IMR-90 (cell line): ENCODE results near the gene ARHGEF10L. TPM values are rescaled to one million over a fixed set of nuclear protein-coding genes. Genes with fewer than 3 reads are reported as not detected.

Experiments used
- ATAC-seq: fragments of 200-7000 bp; cut with Tn5 transposase; 2 replicates; pipeline ENCODE4 v1.9.1; 2020; ENCODE audit warnings: low read depth, mild to moderate bottlenecking, moderate library complexity
- BruUV-seq: library from RNA; stranded (reverse); fragments of 400-500 nt; replicated peaks from 2 replicates; lab custom pipeline; 2021; lab: Mats Ljungman, UMichigan
- CTCF ChIA-PET: fragments of 300-600 bp; formaldehyde crosslinking; extraction: SDS; loops from one replicate; lab custom pipeline; 2021; ENCODE audit warnings: antibody characterized with exemption; lab: Yijun Ruan, JAX
- POLR2A ChIA-PET: fragments of 300-600 bp; sonication (Branson Sonifier 250); formaldehyde crosslinking; loops from one replicate; lab custom pipeline; 2022; ENCODE audit warnings: antibody characterized with exemption; ENCODE audit not compliant: unreplicated experiment; lab: Charles Lee
- DNase-seq: peaks from one replicate; pipeline ENCODE4 v3.0.0; 2013
- H2AFZ ChIP-seq: replicated peaks from 2 replicates; pipeline ENCODE3; 2013; ENCODE audit warnings: low read length, mild to moderate bottlenecking; ENCODE audit not compliant: poor library complexity
- H2AK5ac ChIP-seq: 2 replicates; pipeline ENCODE4 v1.6.1; 2013; ENCODE audit warnings: low read depth, low read length, inconsistent platforms
- H2AK9ac ChIP-seq: replicated peaks from 2 replicates; pipeline ENCODE3; 2013; ENCODE audit warnings: mild to moderate bottlenecking, low read depth, low read length, moderate library complexity; ENCODE audit not compliant: poor library complexity
- H2BK120ac ChIP-seq: 2 replicates; pipeline ENCODE4 v1.6.1; 2013; ENCODE audit warnings: low read depth, low read length, inconsistent platforms
- H2BK15ac ChIP-seq: 3 replicates; pipeline ENCODE4 v1.6.1; 2013; ENCODE audit warnings: low read depth, low read length, inconsistent platforms
- H2BK20ac ChIP-seq: 2 replicates; pipeline ENCODE4 v1.6.1; 2013; ENCODE audit warnings: low read depth, mild to moderate bottlenecking, inconsistent platforms, low read length, moderate library complexity
- H2BK5ac ChIP-seq: 2 replicates; pipeline ENCODE4 v1.6.1; 2013; ENCODE audit warnings: mild to moderate bottlenecking, low read depth, low read length, inconsistent platforms; ENCODE audit not compliant: poor library complexity, severe bottlenecking
- H3K14ac ChIP-seq: replicated peaks from 2 replicates; pipeline ENCODE4 v1.6.1; 2013; ENCODE audit warnings: low read depth, low read length, inconsistent platforms
- H3K18ac ChIP-seq: 2 replicates; pipeline ENCODE4 v1.6.1; 2013; ENCODE audit warnings: low read depth, low read length, control low read depth
- H3K23ac ChIP-seq: 2 replicates; pipeline ENCODE4 v1.6.1; 2013; ENCODE audit warnings: low read depth, low read length, inconsistent platforms
- H3K27ac ChIP-seq: 2 replicates; pipeline ENCODE4 v1.5.1; 2013; ENCODE audit warnings: mild to moderate bottlenecking, control low read depth, low read length; ENCODE audit not compliant: insufficient read depth
- H3K27me3 ChIP-seq: 2 replicates; pipeline ENCODE4 v1.6.1; 2013; ENCODE audit warnings: low read length; ENCODE audit not compliant: control insufficient read depth, insufficient read depth
- H3K36me3 ChIP-seq: 2 replicates; pipeline ENCODE4 v1.6.1; 2013; ENCODE audit warnings: low read length, mixed read lengths; ENCODE audit not compliant: control insufficient read depth, insufficient read depth
- H3K4ac ChIP-seq: 2 replicates; pipeline ENCODE4 v1.6.1; 2013; ENCODE audit warnings: low read depth, low read length, inconsistent platforms
- H3K4me1 ChIP-seq: 2 replicates; pipeline ENCODE4 v1.6.1; 2013; ENCODE audit warnings: low read length, mixed read lengths; ENCODE audit not compliant: control insufficient read depth, insufficient read depth
- H3K4me2 ChIP-seq: 2 replicates; pipeline ENCODE4 v1.6.1; 2013; ENCODE audit warnings: low read depth, mild to moderate bottlenecking, control low read depth, low read length, moderate library complexity
- H3K4me3 ChIP-seq: 2 replicates; pipeline ENCODE4 v1.5.1; 2013; ENCODE audit warnings: low read depth, mild to moderate bottlenecking, control low read depth, low read length, moderate library complexity; ENCODE audit not compliant: insufficient read depth
- H3K56ac ChIP-seq: 2 replicates; pipeline ENCODE4 v1.6.1; 2013; ENCODE audit warnings: low read length, inconsistent platforms; ENCODE audit not compliant: insufficient read depth; ENCODE audit errors: extremely low read depth
- H3K79me1 ChIP-seq, 2 experiments: 2 replicates each; pipeline ENCODE4 v1.6.1; 2013; ENCODE audit warnings: low read length in 2 of 2, inconsistent platforms in 1 of 2, low read depth in 1 of 2
- H3K9ac ChIP-seq: 2 replicates; pipeline ENCODE4 v1.6.1; 2013; ENCODE audit warnings: low read depth, low read length, control low read depth
- H3K9me1 ChIP-seq: 2 replicates; pipeline ENCODE4 v1.6.1; 2013; ENCODE audit warnings: low read length, inconsistent platforms; ENCODE audit not compliant: insufficient read depth
- H3K9me3 ChIP-seq: 2 replicates; pipeline ENCODE4 v1.6.1; 2013; ENCODE audit warnings: low read length; ENCODE audit not compliant: control insufficient read depth, insufficient read depth
- H4K20me1 ChIP-seq: 2 replicates; pipeline ENCODE4 v1.6.1; 2013; ENCODE audit warnings: low read length, inconsistent platforms; ENCODE audit not compliant: insufficient read depth
- H4K5ac ChIP-seq: 2 replicates; pipeline ENCODE4 v1.6.1; 2013; ENCODE audit warnings: mild to moderate bottlenecking, low read depth, low read length, control low read depth
- H4K8ac ChIP-seq, 2 experiments: 2 replicates each; pipeline ENCODE4 v1.6.1; 2013; ENCODE audit warnings: low read depth in 2 of 2, low read length in 2 of 2, control low read depth in 1 of 2, inconsistent platforms in 1 of 2
- H4K91ac ChIP-seq: 2 replicates; pipeline ENCODE4 v1.6.1; 2013; ENCODE audit warnings: low read depth, low read length, inconsistent platforms; ENCODE audit not compliant: insufficient read depth
- CEBPB ChIP-seq: IDR thresholded peaks from 2 replicates; pipeline ENCODE4 v1.6.1; 2012; ENCODE audit warnings: low read depth, low read length, improper control_type of control experiment
- CHD1 ChIP-seq: IDR thresholded peaks from 2 replicates; pipeline ENCODE4 v1.6.1; 2012; ENCODE audit warnings: low read depth, low read length, improper control_type of control experiment
- CTCF ChIP-seq: conservative IDR thresholded peaks from 2 replicates; pipeline ENCODE4 v1.5.1; 2012; ENCODE audit warnings: mild to moderate bottlenecking, low read depth, low read length, improper control_type of control experiment
- FOS ChIP-seq: fragments of 150-350 bp; IDR thresholded peaks from 2 replicates; pipeline ENCODE4 v1.6.1; 2016; ENCODE audit warnings: low read depth, low read length
- MAFK ChIP-seq: IDR thresholded peaks from 2 replicates; pipeline ENCODE4 v1.6.1; 2012; ENCODE audit warnings: low read depth, low read length, improper control_type of control experiment
- MAZ ChIP-seq: IDR thresholded peaks from 2 replicates; pipeline ENCODE4 v1.6.1; 2012; ENCODE audit warnings: low read depth, mild to moderate bottlenecking, low read length, improper control_type of control experiment, moderate library complexity, borderline replicate concordance
- NFE2L2 ChIP-seq: fragments of 150-350 bp; IDR thresholded peaks from 2 replicates; pipeline ENCODE4 v1.6.1; 2016; ENCODE audit warnings: low read depth, mild to moderate bottlenecking, low read length
- POLR2A ChIP-seq: IDR thresholded peaks from 2 replicates; pipeline ENCODE4 v1.6.1; 2012; ENCODE audit warnings: mild to moderate bottlenecking, low read depth, low read length
- RAD21 ChIP-seq: IDR thresholded peaks from 2 replicates; pipeline ENCODE4 v1.6.1; 2012; ENCODE audit warnings: low read length, improper control_type of control experiment
- RCOR1 ChIP-seq: IDR thresholded peaks from 2 replicates; pipeline ENCODE4 v1.6.1; 2012; ENCODE audit warnings: mild to moderate bottlenecking, low read length, improper control_type of control experiment; ENCODE audit not compliant: insufficient replicate concordance
- SMC3 ChIP-seq: fragments of 150-350 bp; IDR thresholded peaks from 2 replicates; pipeline ENCODE4 v1.6.1; 2016; ENCODE audit warnings: low read depth, mild to moderate bottlenecking, antibody characterized with exemption, low read length, moderate library complexity
- WGBS, 2 experiments: methylation state at CpG; one replicate each; pipeline versions ENCODE4 v1.1.5 to v1.1.7; 2013; ENCODE audit warnings: missing lambda C conversion rate in 2 of 2; ENCODE audit not compliant: insufficient read length in 1 of 2; ENCODE audit errors: extremely low coverage in 2 of 2; 5-methylcytosine and 5-hydroxymethylcytosine counted together
- dilution Hi-C: fragments of 300-500 bp; cut with HindIII; formaldehyde crosslinking; loops from one replicate; pipeline ENCODE4 v1.14.3; 2018; ENCODE audit warnings: low sequenced_read_pairs; ENCODE audit not compliant: unreplicated experiment
- in situ Hi-C: fragments of 300-500 bp; cut with MboI; formaldehyde crosslinking; loops from 3 replicates; pipeline ENCODE4 v1.14.3; 2019; ENCODE audit warnings: low sequenced_read_pairs, inconsistent platforms, mixed read lengths
- intact Hi-C: fragments of 100-400 bp; cut with micrococcal nuclease; formaldehyde crosslinking; loops from 2 replicates; pipeline ENCODE4 v1.10.0; 2022
- polyA plus RNA-seq, 3 experiments: library from polyadenylated mRNA; depleted of rRNA; stranded (reverse); fragments of >200 nt; gene quantifications; 2 replicates each; pipeline ENCODE4 v1.2.3, GENCODE V29; 2012; ENCODE audit warnings: low replicate concordance in 1 of 3
- total RNA-seq: library from RNA; depleted of rRNA; stranded (reverse); fragments of >200 nt; gene quantifications from 2 replicates; pipeline ENCODE4 v1.2.3, GENCODE V29; 2012
- TF ChIP-seq, protein P1 (sequence below): fragments of 150-350 bp; IDR thresholded peaks from 2 replicates; pipeline ENCODE4 v1.6.1; 2017; ENCODE audit warnings: mild to moderate bottlenecking, antibody characterized with exemption, low read length, low read depth

ARHGEF10L gene
- total and polyA plus RNA-seq, 2 of the 4 experiments (the other 2 are of a cell fraction): 4.8 to 12.4 TPM

- Histone ChIP-seq H3K4me1 (no peaks in the 10 kb centered on the region), H2BK5ac (no peak overlapping the region), H3K14ac (no peak overlapping the region), H4K91ac (no peak overlapping the region), H3K27ac (no peak overlapping the region), H3K23ac (no peak overlapping the region), H4K8ac (no peak overlapping the region), H3K18ac (no peak overlapping the region), H3K79me1 (no peaks in the 10 kb centered on the region), H2BK15ac (no peak overlapping the region), H4K5ac (no peak overlapping the region), H2AFZ (no peak overlapping the region), H3K56ac (no peak overlapping the region), H3K27me3 (peaks cover 5% of the 10 kb centered on the region; the same call in 1 of the 2 replicates), H3K4me3 (no peak overlapping the region), H2AK9ac (no peak overlapping the region), H2BK20ac (no peak overlapping the region), H3K9me1 (no peaks in the 10 kb centered on the region), H3K4ac (no peak overlapping the region), H3K9ac (no peak overlapping the region), H2BK120ac (no peak overlapping the region), H3K4me2 (no peak overlapping the region), H3K9me3 (no peaks in the 10 kb centered on the region), H2AK5ac (no peak overlapping the region), H4K20me1 (no peaks in the 10 kb centered on the region), H3K36me3 (no peaks in the 10 kb centered on the region)
- TF ChIP-seq RAD21 (no peak), CHD1 (no peak), RCOR1 (no peak), NFE2L2 (no peak), FOS (no peak), MAZ (no peak), CEBPB (no peak), SMC3 (no peak), CTCF (no peak), MAFK (no peak), POLR2A (no peak)
- TF ChIP-seq, protein P1, sequence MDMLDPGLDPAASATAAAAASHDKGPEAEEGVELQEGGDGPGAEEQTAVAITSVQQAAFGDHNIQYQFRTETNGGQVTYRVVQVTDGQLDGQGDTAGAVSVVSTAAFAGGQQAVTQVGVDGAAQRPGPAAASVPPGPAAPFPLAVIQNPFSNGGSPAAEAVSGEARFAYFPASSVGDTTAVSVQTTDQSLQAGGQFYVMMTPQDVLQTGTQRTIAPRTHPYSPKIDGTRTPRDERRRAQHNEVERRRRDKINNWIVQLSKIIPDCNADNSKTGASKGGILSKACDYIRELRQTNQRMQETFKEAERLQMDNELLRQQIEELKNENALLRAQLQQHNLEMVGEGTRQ: no peak
- DNase-seq: no peak
- in situ Hi-C loops (no loop called here), intact Hi-C loops (no loop called here), dilution Hi-C loops (no loop called here)
- ATAC-seq: no peak
- POLR2A ChIA-PET: interaction anchor here (0.5 kb wide), 1 partner anchor 207 kb away, joined by 3 read pairs; no protein-coding TSS in a partner anchor
- 63% methylated on average over 2 of the region's 4 CpGs; no CpG with 5 or more reads in 1 of the 2 experiments for WGBS, 2 experiments
- CTCF ChIA-PET: interaction anchor here (1.4 kb wide), 1 partner anchor 111 kb away, joined by 7 read pairs; no protein-coding TSS in a partner anchor
- no TSS peak for BruUV-seq
Observed at GRCh38 chr1:17496419-17496818, 43.1 kb upstream of the ARHGEF10L start.
